ENCODE data around the gene ZNF560.

Gene ZNF560

GRCh38 chr19:9435279-9436268 lies 62.8 kb downstream of the ZNF560 start, which contains the start of gene ZNF266:
TSS of gene ZNF266 (minus strand) at chr19:9435573. CDS start at chr19:9420089, 15,484 bp downstream.
- DNase-seq (ENCODE audit: low read depth), result peak; percentile 88

DNA sequence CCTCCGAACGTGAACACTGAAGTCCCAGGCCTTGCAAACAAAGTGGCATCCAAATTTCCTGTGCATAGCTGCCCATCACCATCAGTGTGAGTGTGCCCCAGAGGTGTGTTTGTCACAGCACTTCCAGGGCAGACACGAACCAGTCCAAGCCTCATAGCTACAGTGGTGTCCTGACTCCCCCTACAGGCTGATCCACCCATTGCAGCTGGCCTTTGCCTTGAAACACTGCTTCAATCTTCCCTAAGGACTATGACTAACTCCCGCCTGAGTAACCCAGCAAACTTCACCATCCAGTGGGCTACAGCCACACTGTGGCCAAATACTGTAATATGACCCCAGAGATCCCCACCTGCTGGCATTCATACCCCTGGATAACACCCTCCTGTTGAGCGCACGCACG lies 66.9 kb downstream of the ZNF560 start:
- DNase-seq (ENCODE audit: low read depth), result peak; percentile 18

DNA sequence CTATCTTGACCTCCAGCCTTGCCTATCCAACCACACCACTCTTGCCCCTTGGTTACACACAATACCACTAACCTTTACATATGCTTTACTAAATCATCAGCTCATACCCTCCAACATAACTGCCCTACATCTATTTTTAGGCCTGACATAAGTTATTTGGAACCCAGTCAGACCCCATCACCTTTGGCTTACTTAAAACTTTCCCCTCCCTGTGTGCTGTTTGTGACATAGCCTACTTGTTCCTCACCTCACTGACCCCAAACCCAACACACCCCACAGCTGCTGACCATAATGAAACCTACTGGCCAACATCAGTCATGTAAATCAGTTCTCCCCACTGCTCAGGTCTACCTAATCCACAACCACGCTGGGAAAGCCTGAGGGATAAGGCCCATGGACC lies 68.0 kb downstream of the ZNF560 start:
- DNase-seq (ENCODE audit: low read depth), result no peak

DNA sequence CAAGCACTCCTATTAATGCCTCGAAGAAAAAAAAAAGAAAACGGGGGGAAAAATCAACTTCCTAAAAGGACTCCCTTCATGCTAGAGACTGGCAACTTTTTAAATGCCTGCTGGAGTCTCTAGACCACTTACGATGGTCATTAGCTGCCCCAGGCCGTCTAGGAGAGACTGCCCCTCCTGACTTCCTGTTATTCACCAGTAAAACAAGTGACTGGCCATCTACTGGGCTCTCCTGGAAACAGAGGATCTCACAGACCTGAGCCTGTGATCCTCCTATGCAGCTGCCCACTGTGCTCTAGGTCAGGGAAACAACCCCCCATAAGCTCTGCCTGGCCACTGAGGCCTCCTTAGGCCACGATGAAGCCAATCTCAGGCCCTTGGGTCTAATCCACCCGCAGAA lies 70.5 kb downstream of the ZNF560 start:
- DNase-seq (ENCODE audit: low read depth), result no peak

All from stimulated activated CD4-positive, alpha-beta T cell treated with anti-CD3 and anti-CD28 coated beads, Interleukin-2, amount 100 ng/mL, for 4 hours (primary cell).